ENCODE measurements around the gene ZNF132.

GRCh38 chr19:58451358-58452101 is 11.6 kb upstream of the ZNF132 start, which contains the start of gene ZNF324B:
- TF ChIP-seq POLR2A (IDR thresholded peaks at IDR 0.05; ENCODE audit: low read depth) (no peak), CTCF (IDR thresholded peaks at IDR 0.05) (no peak), POLR2AphosphoS5 (IDR thresholded peaks at IDR 0.05) (peak; percentile 87 to 92), EP300 (IDR thresholded peaks at IDR 0.05) (no peak)

All from esophagus muscularis mucosa (tissue), 4 donors.